ENCODE results near the gene CORO2B.

- TF ChIP-seq, protein P1, sequence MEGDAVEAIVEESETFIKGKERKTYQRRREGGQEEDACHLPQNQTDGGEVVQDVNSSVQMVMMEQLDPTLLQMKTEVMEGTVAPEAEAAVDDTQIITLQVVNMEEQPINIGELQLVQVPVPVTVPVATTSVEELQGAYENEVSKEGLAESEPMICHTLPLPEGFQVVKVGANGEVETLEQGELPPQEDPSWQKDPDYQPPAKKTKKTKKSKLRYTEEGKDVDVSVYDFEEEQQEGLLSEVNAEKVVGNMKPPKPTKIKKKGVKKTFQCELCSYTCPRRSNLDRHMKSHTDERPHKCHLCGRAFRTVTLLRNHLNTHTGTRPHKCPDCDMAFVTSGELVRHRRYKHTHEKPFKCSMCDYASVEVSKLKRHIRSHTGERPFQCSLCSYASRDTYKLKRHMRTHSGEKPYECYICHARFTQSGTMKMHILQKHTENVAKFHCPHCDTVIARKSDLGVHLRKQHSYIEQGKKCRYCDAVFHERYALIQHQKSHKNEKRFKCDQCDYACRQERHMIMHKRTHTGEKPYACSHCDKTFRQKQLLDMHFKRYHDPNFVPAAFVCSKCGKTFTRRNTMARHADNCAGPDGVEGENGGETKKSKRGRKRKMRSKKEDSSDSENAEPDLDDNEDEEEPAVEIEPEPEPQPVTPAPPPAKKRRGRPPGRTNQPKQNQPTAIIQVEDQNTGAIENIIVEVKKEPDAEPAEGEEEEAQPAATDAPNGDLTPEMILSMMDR (IDR thresholded peaks at IDR 0.05; ENCODE audit: borderline replicate concordance, extremely low read depth, low read length, poor library complexity, severe bottlenecking), result no peak
- no peak for TF ChIP-seq EZH2 (IDR thresholded peaks at IDR 0.05; ENCODE audit: borderline replicate concordance, low read depth, low read length, severe bottlenecking)
These were observed 139.7 kb downstream of the CORO2B start for GRCh38 chr15:68718468-68718867.

Measured in DND-41 (cell line).